ENCODE measurements around the gene ALDOC. TPM values are rescaled to one million over a fixed set of nuclear protein-coding genes. Genes with fewer than 3 reads are reported as not detected.

Gene ALDOC
- total and polyA plus RNA-seq, 10 of the 15 experiments (the other 5 are each of a cell fraction or from before 2014, with no cell fraction given) = 16.0 to 268 (median 78.2) TPM

DNA sequence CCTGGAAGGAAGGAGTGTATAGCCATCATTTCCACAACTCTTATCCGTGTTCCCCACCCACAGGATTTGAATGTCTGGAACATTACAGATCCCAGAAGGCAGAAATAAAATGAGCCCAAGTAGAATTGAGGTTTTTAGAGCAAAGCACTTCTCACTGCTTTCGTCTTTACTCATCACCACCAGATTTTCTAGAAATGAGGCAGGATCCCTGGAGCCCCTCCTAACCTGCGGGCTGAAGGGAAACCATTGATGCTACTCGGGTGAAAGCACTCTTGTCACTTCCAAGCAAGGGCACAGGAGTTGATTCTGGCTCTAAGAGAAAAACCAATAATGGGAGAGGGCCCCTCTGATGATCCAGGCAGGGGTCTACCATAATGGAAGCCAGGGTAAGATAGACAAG lies 2.8 kb upstream of the ALDOC start:
- Histone ChIP-seq H3K4me2 (ENCODE audit: control insufficient read depth, insufficient read depth) (no peak overlapping the region; the same call in 1 of the 2 replicates), H3K9me3 (replicated peaks; ENCODE audit: control insufficient read depth, insufficient read depth, low read length) (no peaks in the 10 kb centered on the region), H3K79me2 (ENCODE audit: control insufficient read depth, insufficient read depth, low read length) (peaks cover 16% of the 10 kb centered on the region), H3K27me3 (replicated peaks in 1 of 2; ENCODE audit: control insufficient read depth in 2 of 2, insufficient read depth in 2 of 2, low read length in 1 of 2) (no peaks in the 10 kb centered on the region), H2AFZ (ENCODE audit: control insufficient read depth, low read depth, low read length) (no peak overlapping the region), H3K4me3 (no peak overlapping the region), H4K20me1 (ENCODE audit: control insufficient read depth, insufficient read depth) (no peaks in the 10 kb centered on the region), H3K9ac (ENCODE audit: control insufficient read depth, insufficient read depth, low read length) (no peak overlapping the region), H3K27ac (ENCODE audit: control insufficient read depth, insufficient read depth) (peak overlapping the region; percentile 22; the same call in 1 of the 2 replicates), H3K36me3 (ENCODE audit: control insufficient read depth in 2 of 2, insufficient read depth in 2 of 2, low read length in 1 of 2) (peaks cover 30 to 34% of the 10 kb centered on the region in 2 experiments), H3K4me1 (ENCODE audit: control insufficient read depth, insufficient read depth, low read length) (peaks cover 29% of the 10 kb centered on the region)
- ChIA-PET CTCF (interaction anchor here (1.3 to 1.4 kb wide), 4 partner anchors 10 to 28 kb away, joined by 3 to 9 read pairs (median 4); no protein-coding TSS in a partner anchor), RAD21 (ENCODE audit: unreplicated experiment) (interaction anchor here (0.8 to 1.4 kb wide), 5 partner anchors 10 to 33 kb away, joined by 3 to 4 read pairs (median 3); no protein-coding TSS in a partner anchor), SMC1A (ENCODE audit: uncharacterized antibody, unreplicated experiment) (interaction anchor here (0.9 to 3.0 kb wide), 4 partner anchors 14 to 79 kb away, joined by 3 to 13 read pairs (median 3); no protein-coding TSS in a partner anchor), POLR2A (interaction anchor here (0.6 to 7.1 kb wide), 9 partner anchors 9 to 153 kb away, joined by 3 to 91 read pairs (median 4); partner anchors contain the start of gene PIGS)
- intact Hi-C loops (cut with micrococcal nuclease; ENCODE audit: unreplicated experiment) (no loop called here), in situ Hi-C loops (cut with MboI) (no loop called here)
- DNase-seq (ENCODE audit: low read depth, low spot score) (no peak), ATAC-seq (peak; percentile 32), FAIRE-seq (no peak)
- WGBS (ENCODE audit: insufficient coverage, insufficient replicate concordance, low lambda C conversion rate, missing lambda C conversion rate) = 2% methylated on average over 4 of the region's 4 CpGs
- no TSS peak for BruUV-seq (replicated peaks)
- TF ChIP-seq RAD21 (IDR thresholded peaks at IDR 0.05; ENCODE audit: insufficient read depth, low read depth, low read length) (no peak), DPF2 (IDR thresholded peaks at IDR 0.05) (peak; percentile 33; the same call in 1 of the 2 replicates), JUND (IDR thresholded peaks at IDR 0.05; ENCODE audit: low read depth, low read length) (peak; percentile 56; the same call in 1 of the 2 replicates), IKZF1 (conservative IDR thresholded peaks at IDR 0.05) (0 out of 2 replicates have a peak, but pooled peaks have one; percentile 16), NFYA (IDR thresholded peaks at IDR 0.05; ENCODE audit: borderline replicate concordance, low read depth, low read length) (no peak), NR2C1 (IDR thresholded peaks at IDR 0.05) (no peak), POLR2AphosphoS5 (IDR thresholded peaks at IDR 0.05; ENCODE audit: low read length) (no peak), BCLAF1 (IDR thresholded peaks at IDR 0.05) (no peak), SUPT20H (IDR thresholded peaks at IDR 0.05; ENCODE audit: borderline replicate concordance, control insufficient read depth, low read depth, low read length) (no peak), BRCA1 (IDR thresholded peaks at IDR 0.05; ENCODE audit: low read depth, low read length) (no peak), PAX5 (IDR thresholded peaks at IDR 0.05; ENCODE audit: borderline replicate concordance, low read depth, low read length) (no peak)
- TF ChIP-seq, protein P1, sequence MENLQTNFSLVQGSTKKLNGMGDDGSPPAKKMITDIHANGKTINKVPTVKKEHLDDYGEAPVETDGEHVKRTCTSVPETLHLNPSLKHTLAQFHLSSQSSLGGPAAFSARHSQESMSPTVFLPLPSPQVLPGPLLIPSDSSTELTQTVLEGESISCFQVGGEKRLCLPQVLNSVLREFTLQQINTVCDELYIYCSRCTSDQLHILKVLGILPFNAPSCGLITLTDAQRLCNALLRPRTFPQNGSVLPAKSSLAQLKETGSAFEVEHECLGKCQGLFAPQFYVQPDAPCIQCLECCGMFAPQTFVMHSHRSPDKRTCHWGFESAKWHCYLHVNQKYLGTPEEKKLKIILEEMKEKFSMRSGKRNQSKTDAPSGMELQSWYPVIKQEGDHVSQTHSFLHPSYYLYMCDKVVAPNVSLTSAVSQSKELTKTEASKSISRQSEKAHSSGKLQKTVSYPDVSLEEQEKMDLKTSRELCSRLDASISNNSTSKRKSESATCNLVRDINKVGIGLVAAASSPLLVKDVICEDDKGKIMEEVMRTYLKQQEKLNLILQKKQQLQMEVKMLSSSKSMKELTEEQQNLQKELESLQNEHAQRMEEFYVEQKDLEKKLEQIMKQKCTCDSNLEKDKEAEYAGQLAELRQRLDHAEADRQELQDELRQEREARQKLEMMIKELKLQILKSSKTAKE (IDR thresholded peaks at IDR 0.05; ENCODE audit: low read depth, poor library complexity, severe bottlenecking) = peak; percentile 17
- TF ChIP-seq, protein P2, sequence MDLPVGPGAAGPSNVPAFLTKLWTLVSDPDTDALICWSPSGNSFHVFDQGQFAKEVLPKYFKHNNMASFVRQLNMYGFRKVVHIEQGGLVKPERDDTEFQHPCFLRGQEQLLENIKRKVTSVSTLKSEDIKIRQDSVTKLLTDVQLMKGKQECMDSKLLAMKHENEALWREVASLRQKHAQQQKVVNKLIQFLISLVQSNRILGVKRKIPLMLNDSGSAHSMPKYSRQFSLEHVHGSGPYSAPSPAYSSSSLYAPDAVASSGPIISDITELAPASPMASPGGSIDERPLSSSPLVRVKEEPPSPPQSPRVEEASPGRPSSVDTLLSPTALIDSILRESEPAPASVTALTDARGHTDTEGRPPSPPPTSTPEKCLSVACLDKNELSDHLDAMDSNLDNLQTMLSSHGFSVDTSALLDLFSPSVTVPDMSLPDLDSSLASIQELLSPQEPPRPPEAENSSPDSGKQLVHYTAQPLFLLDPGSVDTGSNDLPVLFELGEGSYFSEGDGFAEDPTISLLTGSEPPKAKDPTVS (IDR thresholded peaks at IDR 0.05; ENCODE audit: low read depth, low read length) = no peak
